8988T (cell line): Measurements from ENCODE around the gene RALB.
"Not testable (repeated sequence)": the region's sequence is repeated elsewhere in the genome, so short reads cannot be mapped to it uniquely, and the experiment has no call there.

Source experiments
- DNase-seq: peaks from one replicate; pipeline ENCODE4 v3.0.0; 2011

The RALB gene

GRCh38 chr2:120317916-120318315 is 65.3 kb downstream of the RALB start:
- no peak for DNase-seq

DNA sequence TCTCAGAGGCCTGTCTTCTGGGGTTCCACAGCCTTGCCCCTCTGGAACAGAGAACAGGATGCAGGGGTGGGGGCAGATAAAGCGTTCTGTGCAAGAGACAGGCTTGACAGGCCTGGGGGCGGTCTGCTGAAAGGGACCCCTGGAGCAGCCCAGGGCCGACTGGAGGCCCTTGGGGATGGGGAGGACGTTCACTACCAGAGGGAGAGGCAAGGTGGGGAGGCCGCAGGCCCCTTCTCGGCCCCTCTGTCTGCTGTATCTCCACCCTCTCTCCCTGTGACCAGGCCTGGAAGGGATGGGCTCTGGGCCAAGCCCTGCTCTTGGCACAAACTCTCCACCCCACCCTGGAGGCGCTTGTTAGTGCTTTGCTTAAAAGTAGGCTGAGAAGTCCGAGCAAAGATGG is 66.0 kb downstream of the RALB start:
- DNase-seq: no peak

DNA sequence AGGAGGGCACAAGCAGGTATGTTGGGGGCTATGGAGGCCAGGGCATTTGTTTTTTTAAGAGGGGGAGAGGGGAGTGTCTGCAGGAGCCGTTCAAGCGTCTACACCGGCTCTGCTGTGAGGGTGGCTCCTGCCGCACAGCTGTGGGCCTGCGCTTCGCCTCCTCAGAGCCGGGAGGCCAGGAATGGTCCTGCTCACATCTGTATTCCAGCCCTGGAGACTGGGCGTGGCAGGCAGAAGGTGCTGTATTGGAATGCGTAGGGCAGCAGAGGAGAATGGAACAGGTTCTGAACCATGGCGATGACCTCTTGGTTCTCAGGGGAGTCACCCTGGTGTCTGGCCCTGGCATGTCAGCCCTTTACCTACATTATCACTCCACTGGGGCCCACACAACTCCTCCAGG is 66.5 kb downstream of the RALB start:
- DNase-seq: no peak

DNA sequence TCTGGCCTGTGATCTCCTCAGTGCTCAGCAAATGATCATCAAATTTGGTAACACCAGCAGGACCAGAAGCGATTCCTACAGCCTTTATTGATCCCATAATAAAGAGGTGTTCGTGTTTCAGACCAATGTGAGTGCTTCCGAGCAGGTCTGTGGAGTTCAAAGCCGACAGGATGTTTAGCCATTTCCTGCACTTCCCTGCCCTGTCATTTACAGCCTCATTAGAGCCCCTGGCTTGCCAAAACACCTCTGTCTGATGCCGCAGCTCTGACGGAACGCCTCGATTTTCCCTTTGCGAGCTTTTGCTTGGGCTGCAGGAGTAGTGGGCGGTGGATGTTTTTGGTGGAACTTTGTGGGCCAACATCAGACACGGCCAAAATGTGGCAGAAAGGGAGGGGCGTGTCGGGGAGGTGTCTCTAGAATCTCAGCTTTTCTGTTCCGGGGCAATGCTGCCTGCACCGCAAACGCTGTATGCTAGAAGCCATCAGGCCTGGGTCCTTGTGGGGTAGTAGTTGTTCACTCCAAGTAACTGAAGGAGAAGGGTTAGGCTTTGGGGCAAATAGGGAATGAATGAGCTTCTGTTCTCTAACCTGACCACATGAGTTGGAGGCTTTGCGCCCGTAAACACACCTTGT is 67.2 kb downstream of the RALB start:
- no peak for DNase-seq

DNA sequence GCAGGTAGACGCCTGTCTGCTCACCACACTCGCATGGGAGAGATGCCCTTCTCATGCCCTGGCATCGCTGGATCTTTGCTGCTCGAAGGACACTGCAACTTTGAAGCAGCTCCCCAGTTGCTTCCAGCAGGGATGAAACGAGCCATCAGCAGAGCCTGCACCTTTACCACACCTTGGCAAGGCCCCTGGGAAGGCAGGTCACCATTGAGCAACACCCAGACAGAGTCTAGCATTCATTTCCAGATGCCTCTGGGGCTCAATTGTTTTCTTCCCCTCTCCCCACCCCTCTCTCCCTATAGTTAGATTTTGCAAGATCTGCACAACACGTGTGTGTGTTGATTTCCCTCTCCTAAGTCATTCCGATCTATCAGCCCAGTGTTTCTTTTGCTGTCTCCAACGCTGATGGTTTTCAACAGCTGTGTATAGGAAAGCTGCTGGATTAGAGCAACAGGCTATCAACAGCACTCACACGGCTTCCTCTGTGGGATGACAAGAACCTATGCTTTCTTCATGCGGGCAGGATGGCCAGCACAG is 67.7 kb downstream of the RALB start:
- DNase-seq: no peak

- DNase-seq: not testable (repeated sequence)
These were observed 68.4 kb downstream of the RALB start for GRCh38 chr2:120320887-120321556.

- no peak for DNase-seq
These were observed 69.2 kb downstream of the RALB start for GRCh38 chr2:120321721-120322284.

DNA sequence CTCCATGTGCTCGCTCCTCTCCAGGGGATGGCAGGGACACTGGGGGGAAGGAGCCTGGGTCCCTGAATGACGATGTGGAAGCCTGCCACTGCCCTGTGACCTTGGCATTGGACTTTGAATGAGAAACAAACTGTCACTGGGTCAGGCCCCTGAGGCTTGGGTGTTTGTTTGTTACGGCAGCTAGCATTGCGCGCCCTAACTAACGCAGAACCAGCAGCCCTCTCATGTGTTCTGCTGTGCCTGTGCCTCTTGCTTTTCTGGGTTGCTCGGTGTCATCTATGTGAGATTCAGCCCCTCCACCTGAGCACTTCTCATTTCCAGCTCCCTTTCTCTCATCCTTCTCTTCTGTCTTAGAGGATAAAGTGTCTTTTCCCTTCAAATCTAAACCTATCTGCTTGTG is 69.7 kb downstream of the RALB start:
- DNase-seq: no peak

- DNase-seq: no peak
These were observed 70.6 kb downstream of the RALB start for GRCh38 chr2:120323214-120323613.

GRCh38 chr2:120323807-120324399 is 71.3 kb downstream of the RALB start:
- no peak for DNase-seq

GRCh38 chr2:120324933-120325332 is 72.3 kb downstream of the RALB start:
- DNase-seq: no peak

DNA sequence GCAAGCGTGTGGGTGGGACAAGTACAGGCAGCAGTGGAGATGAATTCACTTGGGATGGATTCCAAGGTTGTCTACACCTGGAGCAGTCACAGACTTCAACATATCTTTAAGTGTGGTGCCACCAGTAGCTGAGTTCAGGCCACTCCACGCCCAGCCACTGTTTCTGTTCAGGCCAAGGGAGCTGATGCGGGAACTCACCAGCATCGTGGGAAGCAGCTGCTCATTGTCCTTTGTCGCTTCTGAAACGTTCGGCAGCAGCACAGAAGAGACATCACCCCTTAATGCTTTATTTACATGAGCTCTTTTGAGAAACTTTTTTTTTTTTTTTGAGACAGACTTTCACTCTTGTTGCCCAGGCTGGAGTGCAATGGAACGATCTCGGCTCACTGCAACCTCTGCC is 73.4 kb downstream of the RALB start:
- no peak for DNase-seq

DNA sequence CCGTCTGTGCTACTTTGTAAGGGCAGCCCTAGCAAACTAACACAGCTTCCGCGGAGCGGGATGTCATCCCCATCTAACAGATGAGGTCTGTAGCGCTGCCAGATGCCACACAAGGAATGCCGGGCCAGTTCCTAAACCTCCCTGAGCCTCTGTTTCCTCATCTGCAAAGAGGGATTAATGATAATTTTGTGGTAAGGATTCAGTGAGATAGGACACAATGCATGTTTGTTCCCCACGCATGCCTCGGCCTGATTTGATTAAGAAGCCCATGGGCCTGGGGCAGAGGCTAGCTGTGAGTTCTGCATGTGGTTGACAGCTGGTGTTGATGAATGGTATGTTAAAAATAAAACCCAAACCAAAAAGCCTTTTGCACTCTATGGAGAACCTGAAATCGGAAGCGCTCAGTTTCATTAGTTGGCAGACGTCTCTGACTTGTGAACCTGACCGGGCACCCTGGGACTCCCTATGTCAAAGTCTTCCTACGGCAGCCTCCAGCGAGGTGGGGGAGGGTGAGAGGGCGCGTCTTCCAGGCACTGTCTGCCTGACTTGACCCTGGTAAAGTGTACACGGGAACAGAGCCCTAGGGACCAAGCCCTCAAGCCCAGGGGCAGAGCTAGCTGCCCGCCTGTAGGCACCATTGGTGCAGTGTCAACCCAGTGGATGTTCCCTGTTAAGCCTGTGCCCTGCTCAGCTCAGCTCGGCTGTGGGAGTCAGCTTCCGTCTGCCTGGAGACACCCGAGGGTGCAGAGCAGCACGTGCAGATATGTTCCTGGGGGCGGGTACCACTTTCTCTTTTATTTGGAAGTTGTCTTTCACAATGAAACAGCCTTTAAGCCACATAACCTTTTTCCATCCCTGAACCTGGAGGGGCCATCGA is 78.5 kb downstream of the RALB start:
- no peak for DNase-seq

- no peak for DNase-seq
These were observed 79.3 kb downstream of the RALB start for GRCh38 chr2:120331903-120332302.

GRCh38 chr2:120332384-120332783 is 79.7 kb downstream of the RALB start:
- no peak for DNase-seq

- no peak for DNase-seq
These were observed 81.4 kb downstream of the RALB start for GRCh38 chr2:120334068-120334467.

DNA sequence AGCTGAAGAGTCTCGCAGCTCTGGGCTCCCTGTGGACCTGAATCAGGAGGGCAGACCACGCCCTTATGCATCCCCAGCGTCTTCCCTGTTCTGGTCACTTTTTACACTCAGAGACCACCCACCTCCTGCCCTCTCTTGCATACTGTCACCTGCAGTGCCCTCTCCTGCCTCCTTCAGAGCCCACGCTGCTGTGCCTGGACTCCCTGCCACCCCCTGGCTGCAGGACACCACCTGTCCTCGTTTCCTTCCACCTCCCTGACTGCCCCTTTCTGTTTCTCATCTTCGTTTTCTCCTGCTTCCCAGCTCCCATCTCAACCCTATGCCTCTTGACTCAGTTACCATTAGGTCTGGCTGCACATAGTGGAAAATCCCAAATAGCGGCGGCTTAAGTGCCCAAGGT is 84.1 kb downstream of the RALB start:
- no peak for DNase-seq

GRCh38 chr2:120338015-120338414 is 85.4 kb downstream of the RALB start:
- no peak for DNase-seq

DNA sequence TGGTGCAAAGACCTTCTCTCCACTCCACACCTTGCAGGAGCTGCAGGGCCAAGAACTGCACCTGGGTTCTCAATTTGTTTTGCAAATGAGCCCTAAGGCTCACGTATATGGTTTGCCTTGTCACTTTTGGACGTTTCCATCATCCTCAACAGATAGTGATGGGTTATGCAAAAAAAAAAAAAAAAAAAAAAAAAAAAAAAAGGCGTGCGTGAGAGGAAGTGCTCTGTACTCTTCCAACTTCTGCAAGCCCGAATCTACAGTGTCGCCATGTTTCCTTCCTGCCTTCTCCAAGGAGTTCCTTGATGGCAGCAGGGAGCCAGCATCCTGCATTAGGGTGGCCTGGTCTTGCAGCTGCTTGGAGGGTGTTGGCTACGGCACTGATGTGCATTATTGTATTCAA is 89.3 kb downstream of the RALB start:
- DNase-seq: no peak

- no peak for DNase-seq
These were observed 89.8 kb downstream of the RALB start for GRCh38 chr2:120342446-120342845.

DNA sequence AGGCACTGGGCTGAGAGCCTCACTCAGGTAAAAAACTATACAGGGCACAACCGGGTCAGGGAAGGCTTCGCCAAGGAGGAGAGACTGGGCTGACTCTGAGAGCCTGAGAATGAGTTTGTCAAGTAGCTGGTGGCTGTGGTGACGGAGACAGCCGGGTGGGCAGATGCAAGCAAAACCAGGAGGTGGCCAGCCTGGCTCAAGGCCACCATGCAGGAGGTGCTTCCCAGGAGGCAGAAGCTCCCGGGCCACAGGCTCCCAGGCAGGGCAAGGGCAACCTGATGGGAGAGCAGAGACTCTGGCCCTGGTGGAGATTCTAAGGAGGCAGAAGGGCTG is 90.4 kb downstream of the RALB start:
- no peak for DNase-seq

DNA sequence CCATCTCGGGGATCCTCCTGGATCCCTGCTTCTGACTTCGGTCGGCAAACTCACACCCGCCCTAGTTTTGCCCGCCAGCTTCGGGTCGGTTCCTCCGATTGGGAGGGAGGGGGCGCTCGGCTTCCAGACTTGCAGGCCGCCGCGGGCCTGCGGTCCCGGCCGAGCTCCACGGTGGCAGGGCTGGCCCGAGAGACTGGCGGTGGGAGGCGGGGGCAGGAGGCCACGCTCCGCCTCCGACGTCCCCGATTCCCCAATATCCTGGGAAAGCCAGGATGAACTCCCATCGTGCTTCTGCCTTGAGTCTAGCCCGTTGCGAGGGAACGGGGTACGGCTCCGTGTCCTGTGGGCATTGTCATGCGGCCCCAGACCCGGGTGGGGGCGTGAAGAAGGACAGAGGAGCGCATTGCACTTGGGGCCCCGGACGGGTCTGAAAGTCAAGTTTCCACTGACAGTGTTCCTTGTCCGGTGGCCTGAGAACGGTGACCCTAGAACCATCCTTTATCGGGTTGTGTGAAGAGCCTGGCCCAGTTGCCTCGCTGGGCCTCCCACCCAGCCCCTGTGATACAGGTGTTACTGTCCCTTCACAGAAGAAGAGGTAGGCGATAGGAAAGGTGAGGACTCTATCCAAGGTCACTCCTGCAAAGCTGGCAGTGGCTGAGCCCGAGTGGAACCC is 90.9 kb downstream of the RALB start:
- peak; percentile 92 for DNase-seq
